Lower lobe of right lung (tissue), 2 donors: ENCODE data around the gene PTPRN2. TPM values are rescaled to one million over a fixed set of nuclear protein-coding genes. Genes with fewer than 3 reads are reported as not detected.

Experiments
- ATAC-seq, 2 donors: fragments of 200-7000 bp; cut with Tn5 transposase; one replicate each; pipeline ENCODE4 v1.9.1; 2020 to 2022; ENCODE audit warnings: mild to moderate bottlenecking in 2 of 2, moderate library complexity in 2 of 2
- DNase-seq: peaks from one replicate; pipeline ENCODE4 v3.0.0-alpha.2; 2020
- H3K27ac ChIP-seq: fragments of 200-600 bp; one replicate; pipeline ENCODE4 v1.8.0; 2022
- H3K27me3 ChIP-seq: fragments of 200-600 bp; one replicate; pipeline ENCODE4 v1.8.0; 2022; ENCODE audit warnings: low read depth
- H3K36me3 ChIP-seq: fragments of 200-600 bp; one replicate; pipeline ENCODE4 v1.8.0; 2022; ENCODE audit warnings: mild to moderate bottlenecking
- H3K4me1 ChIP-seq: fragments of 200-600 bp; one replicate; pipeline ENCODE4 v1.8.0; 2022
- H3K4me3 ChIP-seq: fragments of 200-600 bp; one replicate; pipeline ENCODE4 v1.8.0; 2022; ENCODE audit warnings: mild to moderate bottlenecking
- H3K9me3 ChIP-seq: fragments of 200-600 bp; one replicate; pipeline ENCODE4 v1.8.0; 2022
- CTCF ChIP-seq: fragments of 200-600 bp; IDR thresholded peaks from one replicate; pipeline ENCODE4 v1.8.0; 2022; ENCODE audit warnings: antibody characterized with exemption, mild to moderate bottlenecking
- intact Hi-C: fragments of 100-400 bp; cut with DNase I; formaldehyde crosslinking; loops from one replicate; pipeline ENCODE4 v1.11.0; 2022
- total RNA-seq: library from RNA; stranded (reverse); fragmentation: NEBNext Ultra II Directional; extraction: Animal tissue kit (Norgen Biotek cat#: 25700); gene quantifications from one replicate; pipeline ENCODE4 v1.2.1, GENCODE V29; 2021
- donor health status: DM: no; HTN: yes; CAD: no; lungs with severe emphysema.

The PTPRN2 gene
- total RNA-seq, 1 donor from 2014 or later: 6.8 TPM

- no peak for TF ChIP-seq CTCF
Observed at GRCh38 chr7:157793973-157794745, 793.5 kb downstream of the PTPRN2 start.

GRCh38 chr7:157793087-157793353, 794.6 kb downstream of the PTPRN2 start:
- H3K27me3 ChIP-seq: no peaks in the 10 kb centered on the region
- DNase-seq: no peak
- H3K4me1 ChIP-seq: no peaks in the 10 kb centered on the region
- H3K4me3 ChIP-seq: no peak overlapping the region
- no peaks in the 10 kb centered on the region for H3K36me3 ChIP-seq
- TF ChIP-seq CTCF: no peak
- ATAC-seq: no peak
- H3K9me3 ChIP-seq: no peaks in the 10 kb centered on the region
- intact Hi-C loops: no loop called here
- H3K27ac ChIP-seq: no peak overlapping the region

More at GRCh38 chr7:157793973-157794745, 793.5 kb downstream of the PTPRN2 start:
- Histone ChIP-seq H3K4me3 (no peak overlapping the region), H3K4me1 (no peaks in the 10 kb centered on the region), H3K27ac (no peak overlapping the region), H3K36me3 (no peaks in the 10 kb centered on the region), H3K27me3 (no peaks in the 10 kb centered on the region), H3K9me3 (no peaks in the 10 kb centered on the region)
- intact Hi-C loops: no loop called here
- no peak for DNase-seq
- no peak for ATAC-seq

DNA sequence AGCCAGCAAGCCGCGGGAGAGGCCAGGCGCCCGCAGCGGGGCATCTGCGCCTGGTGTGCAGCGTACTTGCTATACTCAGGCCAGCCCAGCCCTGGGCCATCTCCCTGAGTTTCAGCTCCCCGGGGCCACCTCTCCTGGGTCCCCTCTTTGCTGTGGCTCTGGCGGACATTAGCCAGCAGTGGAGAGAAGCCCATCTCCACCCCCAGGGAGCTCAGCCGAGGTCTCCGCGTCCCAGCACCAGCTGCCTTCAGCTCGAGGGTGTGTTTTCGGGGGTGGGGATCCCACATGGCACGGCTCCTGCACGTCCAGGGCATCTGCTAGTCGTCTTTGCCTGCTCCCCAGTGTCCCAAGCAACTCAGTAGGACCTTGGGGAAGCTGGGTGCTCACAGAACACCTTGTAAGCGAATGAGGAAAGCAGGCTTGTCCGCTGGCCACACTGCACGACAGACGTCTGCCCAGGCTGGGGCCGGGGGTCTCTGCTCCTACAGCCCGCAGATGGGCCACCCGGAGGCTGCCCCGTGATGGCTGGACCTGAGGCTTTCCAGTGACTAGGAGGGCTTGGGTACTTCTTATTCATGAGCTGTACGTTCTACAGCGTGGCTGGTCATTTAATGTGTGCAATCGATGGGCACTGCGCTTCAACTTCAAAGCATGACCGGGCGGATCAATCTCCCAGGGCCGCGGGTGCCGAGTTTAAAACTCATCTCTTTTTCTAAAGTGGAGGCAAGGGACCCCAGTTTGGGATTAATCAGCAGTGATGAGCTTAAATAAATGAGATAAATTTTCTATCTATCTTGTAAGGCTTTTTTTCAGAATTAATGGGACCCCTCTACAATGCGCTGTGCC, 795.2 kb downstream of the PTPRN2 start:
- intact Hi-C loops: no loop called here
- ATAC-seq: no peak

GRCh38 chr7:157791666-157792065, 796.0 kb downstream of the PTPRN2 start:
- H3K9me3 ChIP-seq: no peaks in the 10 kb centered on the region
- H3K27me3 ChIP-seq: no peaks in the 10 kb centered on the region
- H3K4me3 ChIP-seq: no peak overlapping the region
- TF ChIP-seq CTCF: no peak
- H3K36me3 ChIP-seq: no peaks in the 10 kb centered on the region
- intact Hi-C loops: no loop called here
- ATAC-seq (no peak), DNase-seq (no peak)
- no peaks in the 10 kb centered on the region for H3K4me1 ChIP-seq
- no peak overlapping the region for H3K27ac ChIP-seq

More for the DNA sequence above, 795.2 kb downstream of the PTPRN2 start:
- Histone ChIP-seq H3K4me3 (no peak overlapping the region), H3K36me3 (no peaks in the 10 kb centered on the region), H3K27ac (no peak overlapping the region), H3K27me3 (no peaks in the 10 kb centered on the region), H3K4me1 (no peaks in the 10 kb centered on the region), H3K9me3 (no peaks in the 10 kb centered on the region)
- TF ChIP-seq CTCF: no peak
- no peak for DNase-seq

DNA sequence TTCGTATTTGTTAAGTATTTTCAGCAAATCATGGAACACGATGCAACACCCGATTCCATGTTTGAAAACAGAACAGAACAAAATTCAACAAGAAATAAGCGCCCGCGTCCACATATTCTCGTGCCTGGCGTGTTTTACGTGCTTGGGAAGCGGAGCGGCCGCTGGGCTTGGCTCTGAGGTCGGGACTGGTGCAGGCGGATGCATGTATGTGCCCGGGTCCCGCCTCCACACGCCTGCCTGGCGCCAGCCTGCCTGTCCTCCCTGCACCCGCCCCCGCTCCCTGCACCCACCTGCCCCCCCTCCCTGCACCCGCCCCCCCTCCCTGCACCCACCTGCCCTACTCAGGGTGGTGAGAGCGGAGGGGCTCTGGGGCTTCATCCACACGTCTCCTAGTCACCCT, 796.4 kb downstream of the PTPRN2 start:
- Histone ChIP-seq H3K9me3 (no peaks in the 10 kb centered on the region), H3K27me3 (no peaks in the 10 kb centered on the region), H3K27ac (no peak overlapping the region), H3K4me1 (no peaks in the 10 kb centered on the region), H3K4me3 (no peak overlapping the region), H3K36me3 (no peaks in the 10 kb centered on the region)
- DNase-seq (peak; percentile 42), ATAC-seq (no peak)
- intact Hi-C loops: no loop called here
- TF ChIP-seq CTCF: no peak
